WTC11 (cell line): ENCODE data around the gene JMJD7.

Source experiments
- CTCF ChIP-seq: fragments of 200-600 bp; IDR thresholded peaks from 2 replicates; pipeline ENCODE4 v1.8.0; 2022; ENCODE audit warnings: antibody characterized with exemption
- ESRRA ChIP-seq: sonication (generic); formaldehyde crosslinking; IDR thresholded peaks from 2 replicates; pipeline ENCODE4 v1.8.1; 2022; ENCODE audit warnings: mild to moderate bottlenecking, missing genetic modification reagents, borderline replicate concordance
- NFYB ChIP-seq: sonication (generic); formaldehyde crosslinking; conservative IDR thresholded peaks from 2 replicates; pipeline ENCODE4 v1.8.0; 2022; ENCODE audit warnings: low read depth, missing genetic modification reagents
- TP53 ChIP-seq: sonication (generic); formaldehyde crosslinking; IDR thresholded peaks from 2 replicates; pipeline ENCODE4 v1.8.1; 2023; ENCODE audit warnings: mild to moderate bottlenecking, missing genetic modification reagents

- TF ChIP-seq NFYB (CRISPR knock-in tag) = no peak
- no peak for TF ChIP-seq TP53 (CRISPR knock-in tag)
- TF ChIP-seq CTCF = no peak
- TF ChIP-seq ESRRA = no peak
Observed at GRCh38 chr15:41842229-41842628, 14.3 kb downstream of the JMJD7 start.
